ENCODE measurements around the gene HIVEP3.

GRCh38 chr1:41572224-41572623 is 346.5 kb downstream of the HIVEP3 start:
- TF ChIP-seq, protein P1, sequence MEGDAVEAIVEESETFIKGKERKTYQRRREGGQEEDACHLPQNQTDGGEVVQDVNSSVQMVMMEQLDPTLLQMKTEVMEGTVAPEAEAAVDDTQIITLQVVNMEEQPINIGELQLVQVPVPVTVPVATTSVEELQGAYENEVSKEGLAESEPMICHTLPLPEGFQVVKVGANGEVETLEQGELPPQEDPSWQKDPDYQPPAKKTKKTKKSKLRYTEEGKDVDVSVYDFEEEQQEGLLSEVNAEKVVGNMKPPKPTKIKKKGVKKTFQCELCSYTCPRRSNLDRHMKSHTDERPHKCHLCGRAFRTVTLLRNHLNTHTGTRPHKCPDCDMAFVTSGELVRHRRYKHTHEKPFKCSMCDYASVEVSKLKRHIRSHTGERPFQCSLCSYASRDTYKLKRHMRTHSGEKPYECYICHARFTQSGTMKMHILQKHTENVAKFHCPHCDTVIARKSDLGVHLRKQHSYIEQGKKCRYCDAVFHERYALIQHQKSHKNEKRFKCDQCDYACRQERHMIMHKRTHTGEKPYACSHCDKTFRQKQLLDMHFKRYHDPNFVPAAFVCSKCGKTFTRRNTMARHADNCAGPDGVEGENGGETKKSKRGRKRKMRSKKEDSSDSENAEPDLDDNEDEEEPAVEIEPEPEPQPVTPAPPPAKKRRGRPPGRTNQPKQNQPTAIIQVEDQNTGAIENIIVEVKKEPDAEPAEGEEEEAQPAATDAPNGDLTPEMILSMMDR (optimal IDR thresholded peaks at IDR 0.05 in 1 of 3, IDR thresholded peaks at IDR 0.05 in 1 of 3, conservative IDR thresholded peaks at IDR 0.05 in 1 of 3; ENCODE audit: extremely low read depth in 1 of 3, insufficient read depth in 2 of 3, low read length in 3 of 3), result no peak
- no peak for TF ChIP-seq EZH2 (IDR thresholded peaks at IDR 0.05; ENCODE audit: low read length)

Measured in keratinocyte (primary cell).